HUES6 (cell line): ENCODE measurements around the gene SBK3.
"Not testable (repeated sequence)": the region's sequence is repeated elsewhere in the genome, so short reads cannot be mapped to it uniquely, and the experiment has no call there.

Experiments
- H3K27ac ChIP-seq: 2 replicates; pipeline ENCODE4 v1.7.0; 2013; ENCODE audit warnings: low read depth, mild to moderate bottlenecking, low read length, inconsistent platforms
- H3K27me3 ChIP-seq: 2 replicates; pipeline ENCODE4 v1.6.1; 2013; ENCODE audit warnings: low read length; ENCODE audit not compliant: control insufficient read depth, insufficient read depth
- H3K36me3 ChIP-seq: 2 replicates; pipeline ENCODE4 v1.6.1; 2013; ENCODE audit warnings: low read length; ENCODE audit not compliant: control insufficient read depth, insufficient read depth
- H3K4me1 ChIP-seq: 2 replicates; pipeline ENCODE4 v1.6.1; 2013; ENCODE audit warnings: low read length; ENCODE audit not compliant: control insufficient read depth, insufficient read depth
- H3K4me3 ChIP-seq: 2 replicates; pipeline ENCODE4 v1.5.1; 2013; ENCODE audit warnings: low read depth, low read length
- H3K9ac ChIP-seq: one replicate; pipeline ENCODE4 v1.6.1; 2013; ENCODE audit warnings: mild to moderate bottlenecking, low read length
- H3K9me3 ChIP-seq: 2 replicates; pipeline ENCODE4 v1.6.1; 2013; ENCODE audit warnings: low read depth, low read length; ENCODE audit not compliant: control insufficient read depth, insufficient read depth

SBK3 gene

GRCh38 chr19:55569477-55569876 is 24.1 kb upstream of the SBK3 start:
- not testable (repeated sequence) for H3K36me3 ChIP-seq, H3K4me1 ChIP-seq, H3K9ac ChIP-seq, H3K27me3 ChIP-seq, H3K9me3 ChIP-seq, H3K27ac ChIP-seq, H3K4me3 ChIP-seq

- Histone ChIP-seq H3K36me3 (no peaks in the 10 kb centered on the region), H3K9me3 (no peaks in the 10 kb centered on the region), H3K27me3 (no peaks in the 10 kb centered on the region), H3K4me1 (no peaks in the 10 kb centered on the region), H3K4me3 (no peak overlapping the region), H3K9ac (no peak overlapping the region), H3K27ac (no peak overlapping the region)
These were observed 22.5 kb upstream of the SBK3 start for GRCh38 chr19:55567708-55568328.

- Histone ChIP-seq H3K9ac (no peak overlapping the region), H3K9me3 (no peaks in the 10 kb centered on the region), H3K4me1 (no peaks in the 10 kb centered on the region), H3K27ac (no peak overlapping the region), H3K4me3 (no peak overlapping the region), H3K27me3 (no peaks in the 10 kb centered on the region), H3K36me3 (no peaks in the 10 kb centered on the region)
These were observed 21.5 kb upstream of the SBK3 start for GRCh38 chr19:55566823-55567222.

- Histone ChIP-seq H3K4me1 (no peaks in the 10 kb centered on the region), H3K4me3 (no peak overlapping the region), H3K36me3 (no peaks in the 10 kb centered on the region), H3K9me3 (no peaks in the 10 kb centered on the region), H3K9ac (no peak overlapping the region), H3K27ac (no peak overlapping the region), H3K27me3 (no peaks in the 10 kb centered on the region)
These were observed 17.9 kb upstream of the SBK3 start for GRCh38 chr19:55563261-55563690.

GRCh38 chr19:55559684-55560083 is 14.3 kb upstream of the SBK3 start:
- Histone ChIP-seq H3K27ac (no peak overlapping the region), H3K9ac (no peak overlapping the region), H3K4me3 (no peak overlapping the region), H3K9me3 (no peaks in the 10 kb centered on the region), H3K27me3 (no peaks in the 10 kb centered on the region), H3K36me3 (no peaks in the 10 kb centered on the region), H3K4me1 (no peaks in the 10 kb centered on the region)

DNA sequence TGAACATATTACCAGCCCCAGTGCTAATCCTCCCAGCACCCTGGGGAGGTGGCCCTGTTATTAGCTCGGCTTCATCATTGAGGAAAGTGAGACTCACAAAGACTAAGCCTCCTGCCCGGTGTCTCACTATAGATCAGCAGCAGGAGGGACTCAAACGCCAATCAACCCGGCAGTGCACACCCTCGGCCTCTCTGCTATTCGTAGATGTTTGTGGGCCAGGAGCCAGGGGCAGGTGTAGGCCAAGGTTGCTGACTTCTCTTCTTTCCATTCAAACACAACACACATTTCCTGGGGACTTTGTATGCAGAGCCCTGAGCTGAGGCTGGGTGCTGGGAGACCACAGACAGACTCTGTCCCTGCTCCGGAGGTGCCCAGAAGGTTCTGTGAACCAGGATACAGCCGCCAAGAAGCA is 9.4 kb upstream of the SBK3 start:
- H3K27me3 ChIP-seq = peaks cover 13% of the 10 kb centered on the region; the same call in 1 of the 2 replicates

GRCh38 chr19:55554302-55554701 is 9.0 kb upstream of the SBK3 start:
- Histone ChIP-seq H3K9me3 (no peaks in the 10 kb centered on the region), H3K27ac (no peak overlapping the region), H3K36me3 (no peaks in the 10 kb centered on the region), H3K4me3 (no peak overlapping the region), H3K27me3 (peaks cover 13% of the 10 kb centered on the region; the same call in 1 of the 2 replicates), H3K9ac (no peak overlapping the region), H3K4me1 (peaks cover 23% of the 10 kb centered on the region)

More for the DNA sequence above, 9.4 kb upstream of the SBK3 start:
- Histone ChIP-seq H3K27ac (no peak overlapping the region), H3K9me3 (no peaks in the 10 kb centered on the region), H3K4me3 (no peak overlapping the region), H3K36me3 (no peaks in the 10 kb centered on the region), H3K4me1 (peaks cover 18% of the 10 kb centered on the region), H3K9ac (no peak overlapping the region)

DNA sequence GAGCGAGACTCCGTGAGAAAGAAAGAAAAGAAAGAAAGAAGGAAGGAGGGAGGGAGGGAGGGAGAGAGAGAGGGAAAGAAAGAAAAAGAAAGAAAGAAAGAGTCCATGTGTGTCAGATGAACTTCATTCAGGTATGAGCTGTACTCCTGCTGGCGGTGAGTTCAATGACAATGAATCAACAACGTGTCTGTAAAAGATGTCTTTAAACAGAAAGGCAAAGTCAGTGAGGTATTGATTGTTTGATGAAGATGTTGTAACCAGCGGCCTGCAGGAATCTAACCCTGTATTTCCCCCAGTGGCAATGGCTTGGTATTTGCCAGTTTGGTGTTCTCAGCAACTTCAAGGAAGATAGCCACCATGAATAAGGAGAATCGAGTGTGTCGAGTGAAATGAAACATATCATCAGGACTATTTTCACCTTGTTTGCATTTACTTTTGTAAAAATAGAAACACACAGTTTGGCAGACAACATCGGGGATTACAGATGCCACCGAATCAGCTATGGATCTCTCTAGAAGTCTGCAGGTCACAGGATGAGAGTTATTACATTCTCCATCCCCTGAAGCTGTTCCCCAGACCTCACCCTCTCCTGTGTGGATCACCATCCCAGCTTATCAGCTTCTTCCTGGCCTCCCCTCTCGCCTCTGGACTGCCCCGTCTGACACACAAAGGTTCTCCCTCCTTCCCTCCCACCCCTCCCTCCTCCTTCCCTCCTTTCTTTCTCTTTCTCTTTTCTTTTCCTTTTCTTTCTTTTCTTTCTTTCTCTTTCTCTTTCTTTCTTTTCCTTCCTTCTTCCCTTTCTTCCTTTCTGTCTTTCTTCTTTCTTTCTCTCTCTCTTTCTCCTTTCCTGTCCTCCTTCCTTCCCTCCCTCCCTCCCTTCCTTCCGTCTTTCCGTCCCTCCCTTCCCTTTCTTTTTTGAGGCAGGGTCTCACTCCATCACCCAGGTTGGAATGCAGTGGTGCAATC is 8.2 kb upstream of the SBK3 start:
- Histone ChIP-seq H3K27ac (no peak overlapping the region), H3K36me3 (no peaks in the 10 kb centered on the region), H3K27me3 (peaks cover 13% of the 10 kb centered on the region; the same call in 1 of the 2 replicates), H3K4me1 (peaks cover 24% of the 10 kb centered on the region), H3K9ac (no peak overlapping the region), H3K9me3 (no peaks in the 10 kb centered on the region), H3K4me3 (no peak overlapping the region)

DNA sequence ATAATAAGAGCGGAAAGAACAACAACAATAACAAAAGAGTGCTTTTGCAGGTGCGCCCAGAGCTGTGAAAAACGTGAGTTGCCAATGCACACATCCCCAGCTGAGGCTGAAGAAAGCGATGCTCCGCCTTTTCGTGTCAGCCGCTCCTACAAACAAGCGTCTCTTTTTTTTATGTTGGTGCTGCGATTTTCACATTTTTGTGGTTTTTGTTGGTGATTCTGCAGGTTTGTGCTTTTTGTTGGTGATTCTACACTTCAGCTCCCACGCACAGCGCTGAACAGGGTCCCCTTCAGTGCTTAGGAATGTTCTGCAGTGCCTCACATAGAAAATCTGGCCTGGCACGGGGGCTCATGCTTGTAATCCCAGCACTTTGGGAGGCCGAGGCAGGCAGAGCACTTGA is 7.3 kb upstream of the SBK3 start:
- H3K4me3 ChIP-seq = 0 out of 2 replicates have a peak overlapping the region, but pooled peaks have one; percentile 21
- H3K4me1 ChIP-seq = peaks cover 25% of the 10 kb centered on the region
- no peaks in the 10 kb centered on the region for H3K36me3 ChIP-seq
- no peak overlapping the region for H3K9ac ChIP-seq
- H3K27ac ChIP-seq = no peak overlapping the region
- H3K27me3 ChIP-seq = peaks cover 13% of the 10 kb centered on the region; the same call in 1 of the 2 replicates
- no peaks in the 10 kb centered on the region for H3K9me3 ChIP-seq

GRCh38 chr19:55552206-55552605 is 6.9 kb upstream of the SBK3 start:
- H3K27me3 ChIP-seq = peaks cover 13% of the 10 kb centered on the region; the same call in 1 of the 2 replicates
- no peaks in the 10 kb centered on the region for H3K36me3 ChIP-seq
- H3K9ac ChIP-seq = no peak overlapping the region
- no peaks in the 10 kb centered on the region for H3K9me3 ChIP-seq
- H3K27ac ChIP-seq = no peak overlapping the region
- H3K4me1 ChIP-seq = peaks cover 29% of the 10 kb centered on the region
- no peak overlapping the region for H3K4me3 ChIP-seq

DNA sequence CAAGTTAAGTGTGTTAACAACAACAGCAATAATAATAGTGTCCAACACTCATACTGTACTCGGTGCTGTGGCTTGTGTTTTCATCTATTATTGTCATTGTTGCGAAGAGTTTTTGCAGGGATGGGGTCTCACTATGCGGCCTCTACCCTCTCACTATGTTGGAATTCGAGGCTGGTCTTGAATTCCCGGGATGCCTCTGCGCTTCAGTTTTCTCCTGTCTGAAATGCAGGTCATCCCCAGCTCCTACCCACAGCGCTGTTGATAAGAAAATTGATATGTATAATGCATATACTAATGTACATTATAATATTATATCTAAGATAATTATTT is 4.9 kb upstream of the SBK3 start:
- peak overlapping the region; percentile 52 for H3K4me3 ChIP-seq
- H3K4me1 ChIP-seq = peaks cover 44% of the 10 kb centered on the region
- H3K27me3 ChIP-seq = peaks cover 13% of the 10 kb centered on the region; the same call in 1 of the 2 replicates
- H3K9ac ChIP-seq = peak overlapping the region; percentile 63
- no peak overlapping the region for H3K27ac ChIP-seq
- no peaks in the 10 kb centered on the region for H3K9me3 ChIP-seq
- H3K36me3 ChIP-seq = no peaks in the 10 kb centered on the region
